ENCODE data around the gene PPP1R36.
"Not testable (repeated sequence)": the region's sequence is repeated elsewhere in the genome, so short reads cannot be mapped to it uniquely, and the experiment has no call there.

The PPP1R36 gene

GRCh38 chr14:64509036-64509435 lies 40.7 kb upstream of the PPP1R36 start:
- no peaks in the 10 kb centered on the region for H3K27me3 Mint-ChIP-seq (ENCODE audit: low read depth)
- peak overlapping the region; percentile 21 for H3K4me3 Mint-ChIP-seq
- no peaks in the 10 kb centered on the region for H3K9me3 Mint-ChIP-seq
- H3K36me3 Mint-ChIP-seq (ENCODE audit: low read depth), result peaks cover 18% of the 10 kb centered on the region
- H3K27ac Mint-ChIP-seq, result peak overlapping the region; percentile 98
- peaks cover 58% of the 10 kb centered on the region for H3K4me1 Mint-ChIP-seq (ENCODE audit: low read depth)

GRCh38 chr14:64510825-64511671 lies 38.7 kb upstream of the PPP1R36 start:
- Mint-ChIP-seq H3K27ac (peak overlapping the region; percentile 35), H3K4me3 (peak overlapping the region; percentile 38), H3K4me1 (ENCODE audit: low read depth) (peaks cover 52% of the 10 kb centered on the region), H3K36me3 (ENCODE audit: low read depth) (peaks cover 9% of the 10 kb centered on the region), H3K9me3 (no peaks in the 10 kb centered on the region), H3K27me3 (ENCODE audit: low read depth) (no peaks in the 10 kb centered on the region)

- Mint-ChIP-seq H3K27ac (no peak overlapping the region), H3K36me3 (ENCODE audit: low read depth) (peaks cover 5% of the 10 kb centered on the region), H3K4me3 (no peak overlapping the region), H3K4me1 (ENCODE audit: low read depth) (peaks cover 40% of the 10 kb centered on the region), H3K9me3 (no peaks in the 10 kb centered on the region), H3K27me3 (ENCODE audit: low read depth) (no peaks in the 10 kb centered on the region)
Measured at GRCh38 chr14:64513271-64513670, 36.5 kb upstream of the PPP1R36 start.

- Mint-ChIP-seq H3K4me1 (ENCODE audit: low read depth) (peaks cover 27% of the 10 kb centered on the region), H3K27ac (no peak overlapping the region), H3K36me3 (ENCODE audit: low read depth) (peaks cover 4% of the 10 kb centered on the region), H3K27me3 (ENCODE audit: low read depth) (no peaks in the 10 kb centered on the region), H3K9me3 (no peaks in the 10 kb centered on the region), H3K4me3 (no peak overlapping the region)
Measured at GRCh38 chr14:64515053-64515452, 34.7 kb upstream of the PPP1R36 start.

- H3K9me3 Mint-ChIP-seq, result no peaks in the 10 kb centered on the region
- H3K27ac Mint-ChIP-seq, result no peak overlapping the region
- H3K36me3 Mint-ChIP-seq (ENCODE audit: low read depth), result peaks cover 4% of the 10 kb centered on the region
- H3K4me3 Mint-ChIP-seq, result no peak overlapping the region
- H3K4me1 Mint-ChIP-seq (ENCODE audit: low read depth), result peaks cover 13% of the 10 kb centered on the region
- H3K27me3 Mint-ChIP-seq (ENCODE audit: low read depth), result no peaks in the 10 kb centered on the region
Measured at GRCh38 chr14:64516969-64517368, 32.8 kb upstream of the PPP1R36 start.

GRCh38 chr14:64517667-64518066 lies 32.1 kb upstream of the PPP1R36 start:
- peaks cover 13% of the 10 kb centered on the region for H3K4me1 Mint-ChIP-seq (ENCODE audit: low read depth)
- not testable (repeated sequence) for H3K9me3 Mint-ChIP-seq; H3K36me3 Mint-ChIP-seq (ENCODE audit: low read depth); H3K27ac Mint-ChIP-seq; H3K4me3 Mint-ChIP-seq; H3K27me3 Mint-ChIP-seq (ENCODE audit: low read depth)

- Mint-ChIP-seq H3K27me3 (ENCODE audit: low read depth) (no peaks in the 10 kb centered on the region), H3K27ac (no peak overlapping the region), H3K4me3 (no peak overlapping the region), H3K36me3 (ENCODE audit: low read depth) (peaks cover 4% of the 10 kb centered on the region), H3K4me1 (ENCODE audit: low read depth) (peaks cover 13% of the 10 kb centered on the region), H3K9me3 (no peaks in the 10 kb centered on the region)
Measured at GRCh38 chr14:64518229-64518628, 31.5 kb upstream of the PPP1R36 start.

GRCh38 chr14:64520699-64521098 lies 29.1 kb upstream of the PPP1R36 start:
- peaks cover 9% of the 10 kb centered on the region for H3K4me1 Mint-ChIP-seq (ENCODE audit: low read depth)
- H3K4me3 Mint-ChIP-seq, result no peak overlapping the region
- no peaks in the 10 kb centered on the region for H3K27me3 Mint-ChIP-seq (ENCODE audit: low read depth)
- H3K9me3 Mint-ChIP-seq, result no peaks in the 10 kb centered on the region
- H3K27ac Mint-ChIP-seq, result no peak overlapping the region
- H3K36me3 Mint-ChIP-seq (ENCODE audit: low read depth), result peaks cover 6% of the 10 kb centered on the region

- H3K27ac Mint-ChIP-seq, result no peak overlapping the region
- H3K36me3 Mint-ChIP-seq (ENCODE audit: low read depth), result peaks cover 16% of the 10 kb centered on the region
Measured at GRCh38 chr14:64522591-64523355, 27.0 kb upstream of the PPP1R36 start.

GRCh38 chr14:64525354-64525753 lies 24.4 kb upstream of the PPP1R36 start:
- Mint-ChIP-seq H3K36me3 (ENCODE audit: low read depth) (peaks cover 27% of the 10 kb centered on the region), H3K4me1 (ENCODE audit: low read depth) (peaks cover 11% of the 10 kb centered on the region), H3K9me3 (no peaks in the 10 kb centered on the region), H3K4me3 (no peak overlapping the region), H3K27me3 (ENCODE audit: low read depth) (no peaks in the 10 kb centered on the region), H3K27ac (no peak overlapping the region)

More at GRCh38 chr14:64522591-64523355, 27.0 kb upstream of the PPP1R36 start:
- H3K4me1 Mint-ChIP-seq (ENCODE audit: low read depth), result peaks cover 6% of the 10 kb centered on the region
- no peak overlapping the region for H3K4me3 Mint-ChIP-seq
- H3K27me3 Mint-ChIP-seq (ENCODE audit: low read depth), result no peaks in the 10 kb centered on the region
- H3K9me3 Mint-ChIP-seq, result no peaks in the 10 kb centered on the region

GRCh38 chr14:64531567-64531966 lies 18.2 kb upstream of the PPP1R36 start:
- Mint-ChIP-seq H3K9me3 (no peaks in the 10 kb centered on the region), H3K27ac (no peak overlapping the region), H3K4me3 (no peak overlapping the region), H3K4me1 (ENCODE audit: low read depth) (peaks cover 5% of the 10 kb centered on the region), H3K36me3 (ENCODE audit: low read depth) (peaks cover 18% of the 10 kb centered on the region), H3K27me3 (ENCODE audit: low read depth) (no peaks in the 10 kb centered on the region)

- Mint-ChIP-seq H3K27ac (no peak overlapping the region), H3K9me3 (peaks cover 15% of the 10 kb centered on the region), H3K36me3 (ENCODE audit: low read depth) (peaks cover 19% of the 10 kb centered on the region), H3K27me3 (ENCODE audit: low read depth) (peaks cover 22% of the 10 kb centered on the region), H3K4me1 (ENCODE audit: low read depth) (peaks cover 20% of the 10 kb centered on the region), H3K4me3 (no peak overlapping the region)
Measured at GRCh38 chr14:64536488-64537245, 13.1 kb upstream of the PPP1R36 start.

GRCh38 chr14:64540208-64541202 lies 9.3 kb upstream of the PPP1R36 start, which contains the start of gene HSPA2:
Gene HSPA2, plus strand, starts transcription at chr14:64540741. Its CDS starts 109 bp downstream, at chr14:64540850.
- Mint-ChIP-seq H3K27me3 (ENCODE audit: low read depth) (peaks cover 52% of the 10 kb centered on the region), H3K4me3 (peak within 1 kb of the TSS; percentile 96)

More at GRCh38 chr14:64540208-64541202, 9.3 kb upstream of the PPP1R36 start, which contains the start of gene HSPA2:
- H3K36me3 Mint-ChIP-seq (ENCODE audit: low read depth), result peaks cover 24% of the 10 kb centered on the region
- H3K27ac Mint-ChIP-seq, result peak within 1 kb of the TSS; percentile 92
- peaks cover 34% of the 10 kb centered on the region for H3K4me1 Mint-ChIP-seq (ENCODE audit: low read depth)
- peaks cover 18% of the 10 kb centered on the region for H3K9me3 Mint-ChIP-seq
